Heart right ventricle (tissue), 16 donors: ENCODE results near the gene FTMT. TPM values are rescaled to one million over a fixed set of nuclear protein-coding genes. Genes with fewer than 3 reads are reported as not detected.
"Not testable (repeated sequence)": the region's sequence is repeated elsewhere in the genome, so short reads cannot be mapped to it uniquely, and the experiment has no call there.

Experiments
- ATAC-seq, 8 donors: fragments of 200-7000 bp; cut with Tn5 transposase; one replicate each; pipeline ENCODE4 v1.9.1; 2020; ENCODE audit warnings: mild to moderate bottlenecking in 8 of 8, moderate library complexity in 8 of 8, moderate number of reproducible peaks in 1 of 8
- DNase-seq, 2 donors: peaks; one replicate each; pipeline ENCODE4 v3.0.0-alpha.2; 2020
- H3K27ac ChIP-seq, 10 donors: fragments of 200-600 bp; sonication (generic) in 2 of 10; one replicate each; pipeline versions ENCODE4 v1.5.0 to v1.8.0; 2020 to 2022; ENCODE audit warnings: mild to moderate bottlenecking in 3 of 10
- H3K27me3 ChIP-seq, 7 donors: fragments of 200-600 bp; one replicate each; pipeline ENCODE4 v1.8.0; 2021 to 2022; ENCODE audit warnings: mild to moderate bottlenecking in 2 of 7
- H3K36me3 ChIP-seq, 9 donors: fragments of 200-600 bp; sonication (generic) in 1 of 9; one replicate each; pipeline versions ENCODE4 v1.5.0 to v1.8.0; 2020 to 2022; ENCODE audit warnings: mild to moderate bottlenecking in 2 of 9
- H3K4me1 ChIP-seq, 9 donors: fragments of 200-600 bp; sonication (generic) in 1 of 9; one replicate each; pipeline versions ENCODE4 v1.5.0 to v1.8.0; 2020 to 2022; ENCODE audit warnings: mild to moderate bottlenecking in 4 of 9
- H3K4me3 ChIP-seq, 10 donors: fragments of 200-600 bp; sonication (generic) in 2 of 10; one replicate each; pipeline versions ENCODE4 v1.5.0 to v1.8.0; 2020 to 2022; ENCODE audit warnings: mild to moderate bottlenecking in 7 of 10, moderate library complexity in 2 of 10
- H3K9me3 ChIP-seq, 11 donors: fragments of 200-600 bp in 10 of 11; sonication (generic) in 2 of 11; one replicate each; pipeline versions ENCODE4 v1.5.0 to v1.8.0; 2013 to 2022; ENCODE audit warnings: mild to moderate bottlenecking in 2 of 11, control low read depth in 1 of 11, moderate library complexity in 1 of 11
- CTCF ChIP-seq, 9 donors: fragments of 200-600 bp; sonication (generic) in 2 of 9; IDR thresholded peaks; one replicate each; pipeline versions ENCODE4 v1.5.0 to v1.8.0; 2021 to 2022; ENCODE audit warnings: antibody characterized with exemption in 9 of 9, mild to moderate bottlenecking in 5 of 9, moderate library complexity in 1 of 9
- WGBS, 2 donors: extraction: QIAGEN DNeasy Blood & Tissue Kit; methylation state at CpG; one replicate each; pipeline ENCODE4 v1.1.7; 2013; ENCODE audit warnings: inconsistent platforms in 1 of 2; 5-methylcytosine and 5-hydroxymethylcytosine counted together
- intact Hi-C, 10 donors: fragments of 100-400 bp; cut with DNase I; formaldehyde crosslinking; loops; one replicate each; pipeline versions ENCODE4 v1.11.1 to v1.14.2; 2022
- long read RNA-seq, 3 donors: library from polyadenylated mRNA; unstranded; transcript quantifications; one replicate each; pipeline ENCODE4 v2.0.0, GENCODE V29; 2020 to 2021
- polyA plus RNA-seq, 2 donors: library from polyadenylated mRNA; stranded (reverse); fragments of 200-250 nt; gene quantifications; one replicate each; pipeline ENCODE4 v1.2.3, GENCODE V29; 2013
- total RNA-seq, 10 donors: library from RNA; stranded (reverse); fragmentation: NEBNext Ultra II Directional in 3 of 10; extraction: Animal tissue kit (Norgen Biotek cat#: 25700) in 3 of 10; gene quantifications; one replicate each; pipeline versions ENCODE4 v1.2.1 to v1.2.4, GENCODE V29; 2021 to 2023
- donor health status: Arrhythmogenic right ventricular cardiomyopathy.
- donor health status: ischemic (EF 13 %, LVEDD 7.1; RV severe dilation, severe dysfunction).
- donor health status: healthy with polysubstance abuse.
- donor health status: DM: no; HTN: yes; CAD: no.
- donor health status: DM: no; HTN: no; CAD: no.
- donor health status: ischemic (EF 25% LVEDD 6.9; RV normal size, moderate dysfunction).
- donor health status: ischemic (EF 25% LVEDD 5.7; RV mildly dilated, moderate dysfunction).
- donor health status: healthy.
- donor health status: DM: yes; HTN: yes; CAD: no.
- donor health status: Ischemic cardiomyopathy.
- donor health status: ischemic (EF 35%, LVEDD 5.7; RV mildly dilated, moderate dysfunction).
- donor health status: nonischemic (EF 11% LVEDD 7.7; RV severe dilation, severe dysfunction).
- donor health status: DM: yes; HTN: yes; CAD: no.
- donor health status: PGD.
- donor health status: ischemic (EF 29% LVEDD 5.4; RV normal size, mild dysfunction).
- donor health status: nonischemic (EF 23%, LVEDD 6.1; RV moderate dilation, normal function).

The FTMT gene
- total RNA-seq (not detected), polyA plus RNA-seq (not detected)
- long read RNA-seq, donor 1 = 0 reads
- long read RNA-seq, donor 2 = 0 reads
- long read RNA-seq, donor 3 = 0 reads

- no peak for TF ChIP-seq CTCF (IDR thresholded peaks at IDR 0.05)
- Histone ChIP-seq H3K9me3 (peaks cover 0 to 19% (median 0%) of the 10 kb centered on the region in 11 donors), H3K27ac (no peak within 1 kb of the TSS), H3K4me1 (no peaks in the 10 kb centered on the region), H3K27me3 (no peaks in the 10 kb centered on the region), H3K36me3 (no peaks in the 10 kb centered on the region), H3K4me3 (no peak within 1 kb of the TSS)
- DNase-seq (no peak), ATAC-seq (peak in 1 of 8 donors; percentile 42)
- WGBS, 2 donors = 93 to 96% methylated on average over 77 of the region's 77 CpGs
- intact Hi-C loops = no loop called here
Measured at GRCh38 chr5:121851643-121852574, at the start of gene FTMT. TSS of gene FTMT (plus strand) at chr5:121851882. CDS start at chr5:121851964, 82 bp downstream.

- H3K9me3 ChIP-seq = peaks cover 0 to 27% (median 3%) of the 10 kb centered on the region in 11 donors
- H3K27me3 ChIP-seq, ATAC-seq, H3K4me1 ChIP-seq, intact Hi-C loops, H3K4me3 ChIP-seq, DNase-seq, H3K36me3 ChIP-seq, H3K27ac ChIP-seq: not testable (repeated sequence)
- 87 to 89% methylated on average over 2 of the region's 2 CpGs for WGBS, 2 donors
Measured at GRCh38 chr5:121805251-121805650, 46.4 kb upstream of the FTMT start.

GRCh38 chr5:121805911-121806310 lies 45.8 kb upstream of the FTMT start:
- DNase-seq (no peak), ATAC-seq (no peak)
- Histone ChIP-seq H3K4me1 (no peaks in the 10 kb centered on the region), H3K27me3 (no peaks in the 10 kb centered on the region), H3K27ac (no peak overlapping the region), H3K4me3 (no peak overlapping the region), H3K9me3 (peaks cover 0 to 30% (median 3%) of the 10 kb centered on the region in 11 donors), H3K36me3 (no peaks in the 10 kb centered on the region)
- intact Hi-C loops = no loop called here
- WGBS, 2 donors = 72 to 78% methylated on average over 4 of the region's 4 CpGs
- TF ChIP-seq CTCF (IDR thresholded peaks at IDR 0.05) = no peak

GRCh38 chr5:121816164-121816563 lies 35.5 kb upstream of the FTMT start:
- Histone ChIP-seq H3K4me1 (no peaks in the 10 kb centered on the region), H3K4me3 (no peak overlapping the region), H3K27me3 (no peaks in the 10 kb centered on the region), H3K36me3 (no peaks in the 10 kb centered on the region), H3K9me3 (no peaks in the 10 kb centered on the region), H3K27ac (no peak overlapping the region)
- ATAC-seq (no peak), DNase-seq (no peak)
- TF ChIP-seq CTCF (IDR thresholded peaks at IDR 0.05) = no peak
- intact Hi-C loops = no loop called here
